Panc1 (cell line): Measurements from ENCODE around the gene MANF.

Experiments
- CTCF ChIP-seq: fragments of 450-650 bp; IDR thresholded peaks from 2 replicates; pipeline ENCODE4 v1.5.1; 2017; ENCODE audit warnings: mild to moderate bottlenecking
- POLR2AphosphoS5 ChIP-seq: IDR thresholded peaks from 2 replicates; pipeline ENCODE4 v1.6.1; 2012; ENCODE audit warnings: mild to moderate bottlenecking, low read depth, low read length, moderate library complexity
- REST ChIP-seq, 2 experiments: IDR thresholded peaks; 2 replicates each; pipeline ENCODE4 v1.6.1; 2011 to 2012; ENCODE audit warnings: low read depth in 2 of 2, control low read depth in 1 of 2, low read length in 1 of 2, mild to moderate bottlenecking in 1 of 2, moderate library complexity in 1 of 2; ENCODE audit not compliant: insufficient read depth in 1 of 2
- SIN3A ChIP-seq: IDR thresholded peaks from 2 replicates; pipeline ENCODE4 v1.6.1; 2012; ENCODE audit warnings: low read depth, mild to moderate bottlenecking, low read length, moderate library complexity, borderline replicate concordance; ENCODE audit not compliant: insufficient read depth

GRCh38 chr3:51397392-51397791 is 12.3 kb downstream of the MANF start:
- TF ChIP-seq CTCF, result no peak
- no peak for TF ChIP-seq REST (IDR thresholded peaks at IDR 0.05; ENCODE audit: insufficient read depth in 1 of 2, low read depth in 2 of 2, low read length in 1 of 2)
- no peak; the same call in 1 of the 2 replicates for TF ChIP-seq POLR2AphosphoS5
- TF ChIP-seq SIN3A, result no peak
